Esophagus (tissue), 2 donors: ENCODE data around the gene RBM19. TPM values are rescaled to one million over a fixed set of nuclear protein-coding genes. Genes with fewer than 3 reads are reported as not detected.
A peak's percentile ranks its signal among the peaks of the same experiment; 100 is the strongest.

Source experiments
- H3K27ac ChIP-seq, 2 donors: one replicate each; pipeline ENCODE4 v1.5.1; 2013; ENCODE audit warnings: low read depth in 2 of 2, mild to moderate bottlenecking in 2 of 2, inconsistent platforms in 1 of 2, low read length in 1 of 2, moderate library complexity in 1 of 2
- H3K27me3 ChIP-seq, 2 donors: one replicate each; pipeline ENCODE4 v1.6.1; 2013; ENCODE audit warnings: low read length in 2 of 2, control low read depth in 1 of 2, mild to moderate bottlenecking in 1 of 2; ENCODE audit not compliant: insufficient read depth in 2 of 2, control insufficient read depth in 1 of 2
- H3K36me3 ChIP-seq, 2 donors: one replicate each; pipeline ENCODE4 v1.6.1; 2013; ENCODE audit warnings: low read length in 1 of 2; ENCODE audit not compliant: control insufficient read depth in 2 of 2, insufficient read depth in 2 of 2
- H3K4me1 ChIP-seq, 2 donors: one replicate each; pipeline ENCODE4 v1.6.1; 2013; ENCODE audit warnings: low read length in 1 of 2; ENCODE audit not compliant: control insufficient read depth in 2 of 2, insufficient read depth in 2 of 2
- H3K4me3 ChIP-seq, 2 donors: one replicate each; pipeline ENCODE4 v1.5.1; 2013; ENCODE audit warnings: low read length in 2 of 2, mild to moderate bottlenecking in 2 of 2, low read depth in 1 of 2, moderate library complexity in 1 of 2
- H3K9me3 ChIP-seq, 2 donors: one replicate each; pipeline ENCODE4 v1.6.1; 2013; ENCODE audit warnings: mild to moderate bottlenecking in 2 of 2, low read depth in 1 of 2, low read length in 1 of 2, moderate library complexity in 1 of 2; ENCODE audit not compliant: control insufficient read depth in 2 of 2, insufficient read depth in 1 of 2
- WGBS, 2 donors: extraction: QIAGEN DNeasy Blood & Tissue Kit; methylation state at CpG; one replicate each; pipeline ENCODE4 v1.1.7; 2013; 5-methylcytosine and 5-hydroxymethylcytosine counted together
- polyA plus RNA-seq, 2 donors: library from polyadenylated mRNA; stranded (reverse); fragments of 200-250 nt; gene quantifications; one replicate each; pipeline ENCODE4 v1.2.3, GENCODE V29; 2013
- donor health status: healthy with polysubstance abuse.
- donor health status: Bipolar disorder and iron deficiency.

RBM19 gene, protein sequence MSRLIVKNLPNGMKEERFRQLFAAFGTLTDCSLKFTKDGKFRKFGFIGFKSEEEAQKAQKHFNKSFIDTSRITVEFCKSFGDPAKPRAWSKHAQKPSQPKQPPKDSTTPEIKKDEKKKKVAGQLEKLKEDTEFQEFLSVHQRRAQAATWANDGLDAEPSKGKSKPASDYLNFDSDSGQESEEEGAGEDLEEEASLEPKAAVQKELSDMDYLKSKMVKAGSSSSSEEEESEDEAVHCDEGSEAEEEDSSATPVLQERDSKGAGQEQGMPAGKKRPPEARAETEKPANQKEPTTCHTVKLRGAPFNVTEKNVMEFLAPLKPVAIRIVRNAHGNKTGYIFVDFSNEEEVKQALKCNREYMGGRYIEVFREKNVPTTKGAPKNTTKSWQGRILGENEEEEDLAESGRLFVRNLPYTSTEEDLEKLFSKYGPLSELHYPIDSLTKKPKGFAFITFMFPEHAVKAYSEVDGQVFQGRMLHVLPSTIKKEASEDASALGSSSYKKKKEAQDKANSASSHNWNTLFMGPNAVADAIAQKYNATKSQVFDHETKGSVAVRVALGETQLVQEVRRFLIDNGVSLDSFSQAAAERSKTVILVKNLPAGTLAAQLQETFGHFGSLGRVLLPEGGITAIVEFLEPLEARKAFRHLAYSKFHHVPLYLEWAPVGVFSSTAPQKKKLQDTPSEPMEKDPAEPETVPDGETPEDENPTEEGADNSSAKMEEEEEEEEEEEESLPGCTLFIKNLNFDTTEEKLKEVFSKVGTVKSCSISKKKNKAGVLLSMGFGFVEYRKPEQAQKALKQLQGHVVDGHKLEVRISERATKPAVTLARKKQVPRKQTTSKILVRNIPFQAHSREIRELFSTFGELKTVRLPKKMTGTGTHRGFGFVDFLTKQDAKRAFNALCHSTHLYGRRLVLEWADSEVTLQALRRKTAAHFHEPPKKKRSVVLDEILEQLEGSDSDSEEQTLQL
- 10 to 100 TPM; 10.2 to 18.5 TPM for polyA plus RNA-seq

DNA sequence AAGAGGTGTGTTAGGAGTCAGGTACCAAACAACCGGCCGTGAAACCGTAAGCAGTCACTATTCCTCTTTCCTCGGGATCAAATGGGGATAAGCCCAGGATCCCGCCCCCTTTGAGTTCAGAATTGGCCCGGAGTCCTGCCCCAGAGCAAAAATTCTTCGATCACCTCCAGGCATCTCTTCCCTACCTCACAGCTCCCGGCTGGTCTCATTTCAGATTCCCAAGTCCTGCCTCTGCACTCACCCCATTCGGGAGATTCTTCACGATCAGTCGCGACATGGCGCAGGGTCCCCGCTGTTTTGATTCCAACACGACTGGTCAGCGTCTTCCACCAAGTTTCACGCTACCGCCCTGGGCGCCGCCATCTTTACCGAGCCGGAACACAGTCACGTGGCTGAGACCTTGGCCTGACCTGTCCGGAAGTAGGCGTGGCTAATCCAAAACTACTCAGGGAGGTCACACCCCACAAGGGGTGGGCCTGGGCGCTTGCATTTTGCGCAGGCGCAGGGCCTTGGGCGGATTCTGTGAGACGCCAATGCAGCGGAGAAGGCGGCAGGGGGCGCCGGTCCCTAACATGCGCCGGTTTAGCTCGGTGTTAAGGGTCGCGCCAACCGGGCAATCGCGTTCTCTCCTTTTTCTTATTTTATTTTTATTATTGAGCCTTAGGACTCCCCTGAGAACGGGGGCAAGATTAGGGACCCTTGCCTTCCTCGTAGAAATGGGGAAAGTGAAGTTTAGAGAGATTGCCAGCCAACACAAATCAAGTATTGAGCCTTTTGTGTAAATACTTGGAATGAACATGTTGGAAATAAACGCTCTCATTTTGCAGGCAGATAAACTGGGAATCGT is at the start of gene RBM19:
Gene RBM19 (minus strand): TSS at position 375 of the 847 bp plus-strand sequence. CDS start 98 bp downstream, at position 277.
- Histone ChIP-seq H3K4me3 (peak within 1 kb of the TSS; percentile 73 to 94), H3K36me3 (peaks cover 2 to 8% of the 10 kb centered on the region in 2 donors), H3K27me3 (no peaks in the 10 kb centered on the region), H3K9me3 (no peaks in the 10 kb centered on the region), H3K4me1 (peaks cover 0 to 3% of the 10 kb centered on the region in 2 donors), H3K27ac (peak within 1 kb of the TSS; percentile 43 to 64)
- WGBS, 2 donors = 0% methylated on average over 46 of the region's 46 CpGs

DNA sequence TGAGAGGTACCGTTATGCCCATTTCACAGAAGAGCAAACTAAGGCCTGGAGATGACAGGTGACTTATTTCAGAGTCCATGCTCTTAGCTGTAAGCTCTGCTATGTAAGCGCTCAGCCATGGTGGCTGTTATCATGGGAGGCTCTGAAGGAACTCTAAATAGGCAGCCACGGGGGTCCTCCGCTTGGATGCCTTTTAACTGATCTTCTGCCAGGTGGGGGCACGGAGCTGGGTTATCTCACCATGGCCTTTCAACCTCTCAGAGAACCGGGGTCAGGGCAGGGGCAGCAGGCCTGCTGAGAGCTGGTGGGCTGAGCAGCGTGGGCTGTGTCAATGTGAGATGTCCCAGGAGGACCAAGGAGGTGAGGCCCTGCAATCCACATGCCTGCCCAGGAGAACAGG is 49.7 kb upstream of the RBM19 start:
- Histone ChIP-seq H3K36me3 (no peaks in the 10 kb centered on the region), H3K27ac (no peak overlapping the region), H3K4me3 (no peak overlapping the region), H3K27me3 (peaks cover 0 to 4% of the 10 kb centered on the region in 2 donors), H3K4me1 (no peaks in the 10 kb centered on the region), H3K9me3 (peaks cover 0 to 4% of the 10 kb centered on the region in 2 donors)
- 41% methylated on average over 7 of the region's 7 CpGs for whole genome bisulfite sequencing, 2 donors

DNA sequence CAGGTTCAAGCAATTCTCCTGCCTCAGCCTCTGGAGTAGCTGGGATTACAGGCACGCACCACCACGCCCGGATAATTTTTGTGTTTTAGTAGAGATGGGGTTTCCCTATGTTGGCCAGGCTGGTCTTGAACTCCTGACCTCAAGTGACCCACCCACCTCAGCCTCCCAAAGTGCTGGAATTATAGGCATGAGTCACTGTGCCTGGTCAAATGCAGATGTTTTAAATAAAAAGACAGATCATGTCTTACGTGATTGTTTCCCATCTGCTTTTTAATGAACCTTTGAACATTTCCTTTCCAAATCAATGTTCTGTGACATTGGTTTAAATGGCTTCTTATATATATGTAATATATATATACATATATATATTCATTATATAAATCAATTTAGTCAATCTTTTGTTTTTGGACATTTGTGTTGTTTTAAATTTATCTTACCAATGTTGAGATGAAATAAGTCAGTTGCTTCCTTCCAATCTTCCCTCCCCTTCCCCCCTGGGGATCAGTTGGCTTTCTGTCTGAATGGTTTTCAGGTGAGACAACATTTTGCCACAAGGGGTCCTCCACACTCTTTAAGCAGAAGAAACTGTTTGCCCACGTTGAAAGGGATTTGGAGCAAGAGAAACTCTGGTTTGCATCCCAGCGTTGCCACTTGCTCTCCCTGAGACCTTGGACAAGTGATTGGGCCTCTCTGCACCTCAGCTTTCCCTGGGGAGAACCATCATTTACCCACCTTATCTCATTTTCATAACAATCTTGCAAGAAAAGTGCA is 47.6 kb upstream of the RBM19 start:
- 39 to 48% methylated on average over 6 of the region's 6 CpGs for WGBS, 2 donors
- no peak overlapping the region for H3K27ac ChIP-seq
- peaks cover 0 to 4% of the 10 kb centered on the region in 2 donors for H3K9me3 ChIP-seq
- no peaks in the 10 kb centered on the region for H3K36me3 ChIP-seq
- no peak overlapping the region for H3K4me3 ChIP-seq
- H3K27me3 ChIP-seq = peaks cover 0 to 4% of the 10 kb centered on the region in 2 donors
- no peaks in the 10 kb centered on the region for H3K4me1 ChIP-seq

DNA sequence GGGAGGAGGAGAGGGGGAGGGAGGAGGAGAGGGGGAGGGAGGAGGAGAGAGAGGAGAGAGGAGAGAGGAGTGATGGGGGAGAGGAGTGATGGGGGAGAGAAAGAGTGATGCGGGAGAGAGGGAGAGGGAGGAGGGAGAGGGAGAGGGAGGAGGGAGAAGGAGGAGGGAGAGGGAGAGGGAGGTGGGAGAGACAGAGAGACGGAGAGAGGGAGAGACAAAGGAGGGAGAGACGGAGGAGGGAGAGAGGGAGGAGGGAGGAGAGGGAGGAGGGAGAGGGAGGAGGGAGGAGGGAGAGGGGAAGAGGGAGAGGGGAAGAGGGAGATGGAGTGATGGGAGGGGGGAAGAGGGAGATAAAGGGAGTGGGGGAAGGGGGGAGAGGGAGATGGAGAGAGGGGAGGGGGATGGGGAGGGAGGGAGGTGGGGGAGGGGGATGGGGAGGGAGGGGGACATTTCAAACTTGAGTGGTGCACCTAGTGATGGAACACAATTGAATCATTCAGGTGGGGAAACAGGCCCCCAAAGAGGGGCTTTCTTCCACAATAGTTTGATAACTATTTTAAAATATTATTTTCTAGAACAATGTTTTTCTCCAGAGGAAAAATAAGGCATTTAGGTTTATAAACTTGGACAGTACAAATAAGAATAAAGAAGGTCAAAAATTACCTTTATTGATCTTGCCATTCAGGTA is 46.8 kb upstream of the RBM19 start:
- H3K27me3 ChIP-seq = peaks cover 0 to 4% of the 10 kb centered on the region in 2 donors
- H3K27ac ChIP-seq = no peak overlapping the region
- H3K4me3 ChIP-seq = no peak overlapping the region
- H3K36me3 ChIP-seq = no peaks in the 10 kb centered on the region
- H3K4me1 ChIP-seq = no peaks in the 10 kb centered on the region
- H3K9me3 ChIP-seq = peaks cover 0 to 4% of the 10 kb centered on the region in 2 donors
- WGBS, 2 donors = 13 to 20% methylated on average over 1 of the region's 3 CpGs

DNA sequence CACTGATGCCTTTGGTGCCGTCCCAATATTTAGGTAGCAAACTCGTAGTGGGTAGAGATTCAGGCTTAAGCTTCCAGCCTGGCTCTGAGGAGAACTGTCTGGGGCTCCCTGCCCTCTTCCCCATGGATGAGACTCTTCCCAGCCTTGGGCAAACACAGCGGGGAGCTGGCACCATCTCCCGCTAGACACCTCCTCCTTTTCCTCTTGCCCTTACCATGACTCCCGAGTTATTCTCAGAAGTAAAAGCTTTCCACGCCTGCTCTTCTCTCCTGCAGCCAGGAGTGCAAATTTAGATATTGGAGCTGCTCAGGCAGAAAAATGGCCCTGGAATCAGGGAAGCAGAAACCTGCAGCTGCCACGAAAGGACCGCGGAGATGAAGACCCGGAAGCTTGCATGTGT is 45.6 kb upstream of the RBM19 start:
- WGBS, 2 donors = 64 to 69% methylated on average over 10 of the region's 10 CpGs

DNA sequence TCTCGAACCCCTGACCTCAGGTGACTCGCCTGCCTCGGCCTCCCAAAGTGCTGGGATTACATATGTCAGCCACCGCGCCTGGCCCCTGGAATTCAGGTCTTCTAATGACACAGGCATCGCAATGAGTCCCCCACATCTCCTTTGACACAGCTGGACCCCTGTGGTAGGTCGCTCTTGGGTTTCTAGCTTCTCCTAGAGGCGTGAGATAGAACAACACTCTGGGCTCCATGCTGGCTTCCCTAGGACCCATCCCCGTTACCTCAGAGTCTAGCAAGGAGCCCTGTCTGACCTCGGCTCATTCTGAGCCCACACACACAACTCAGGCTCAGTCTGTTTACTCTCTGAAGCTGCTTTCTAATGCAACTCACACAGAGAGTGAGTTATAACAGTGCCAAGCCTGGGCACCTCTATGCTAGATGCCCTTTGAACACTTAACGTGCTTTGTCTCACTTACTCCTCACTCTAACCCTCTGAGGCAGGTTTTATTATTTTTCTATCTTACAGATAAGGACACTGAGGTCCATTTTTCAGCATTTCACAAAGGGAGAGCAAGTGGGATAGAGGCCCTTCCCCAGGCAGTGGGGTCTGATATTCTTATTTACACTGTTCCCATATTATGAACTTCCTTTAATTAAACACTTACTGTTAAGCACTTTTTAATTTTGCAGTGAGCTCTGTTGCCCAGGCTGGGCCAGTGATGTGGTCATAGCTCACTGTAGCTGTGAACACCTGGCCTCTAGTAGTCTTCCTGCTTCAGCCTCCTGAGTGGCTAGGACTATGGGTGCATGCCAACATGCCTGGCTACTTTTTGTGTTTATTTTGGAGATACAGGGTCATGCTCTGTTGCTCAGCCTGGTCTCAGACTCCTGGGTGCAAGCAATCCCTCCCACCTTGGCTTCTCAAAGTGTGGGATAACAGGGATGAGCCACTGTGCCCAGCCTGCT is 40.6 kb upstream of the RBM19 start:
- Histone ChIP-seq H3K27ac (no peak overlapping the region), H3K27me3 (no peaks in the 10 kb centered on the region), H3K9me3 (peaks cover 0 to 2% of the 10 kb centered on the region in 2 donors), H3K4me3 (no peak overlapping the region), H3K36me3 (no peaks in the 10 kb centered on the region), H3K4me1 (no peaks in the 10 kb centered on the region)
- 65 to 79% methylated on average over 11 of the region's 11 CpGs for WGBS, 2 donors

More for the DNA sequence above, 45.6 kb upstream of the RBM19 start:
- Histone ChIP-seq H3K27ac (no peak overlapping the region), H3K36me3 (no peaks in the 10 kb centered on the region), H3K4me1 (no peaks in the 10 kb centered on the region), H3K27me3 (peaks cover 0 to 4% of the 10 kb centered on the region in 2 donors), H3K9me3 (no peaks in the 10 kb centered on the region), H3K4me3 (no peak overlapping the region)

DNA sequence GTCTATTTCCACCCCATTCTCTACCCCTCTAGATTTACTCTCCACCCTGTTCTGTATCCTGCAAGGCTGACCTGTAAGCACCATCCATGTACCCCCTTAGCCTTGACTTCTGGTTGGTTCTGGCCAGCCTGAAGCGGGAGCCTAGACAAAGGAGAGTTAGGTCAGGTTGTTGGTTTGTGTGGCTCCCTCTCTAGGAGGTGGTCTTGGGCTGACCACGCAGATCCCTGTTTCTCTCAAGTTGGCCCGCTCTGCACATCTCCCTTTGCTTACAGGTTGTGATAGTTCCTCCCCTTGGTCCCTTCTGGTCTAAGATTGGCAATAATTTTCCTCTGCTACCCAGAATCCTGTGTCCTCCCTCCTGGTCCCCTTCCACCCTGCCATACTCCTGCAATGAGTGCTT is 38.3 kb upstream of the RBM19 start:
- H3K4me1 ChIP-seq = no peaks in the 10 kb centered on the region
- peaks cover 0 to 2% of the 10 kb centered on the region in 2 donors for H3K9me3 ChIP-seq
- H3K4me3 ChIP-seq = no peak overlapping the region
- H3K36me3 ChIP-seq = no peaks in the 10 kb centered on the region
- no peaks in the 10 kb centered on the region for H3K27me3 ChIP-seq
- 88 to 92% methylated on average over 3 of the region's 3 CpGs for WGBS, 2 donors
- no peak overlapping the region for H3K27ac ChIP-seq
